ENCODE data around the gene ZFP1. TPM values are rescaled to one million over a fixed set of nuclear protein-coding genes. Genes with fewer than 3 reads are reported as not detected.
"Not testable (repeated sequence)": the region's sequence is repeated elsewhere in the genome, so short reads cannot be mapped to it uniquely, and the experiment has no call there.

ZFP1 gene
- total RNA-seq, 1 experiment from 2014 or later: 10.6 TPM

DNA sequence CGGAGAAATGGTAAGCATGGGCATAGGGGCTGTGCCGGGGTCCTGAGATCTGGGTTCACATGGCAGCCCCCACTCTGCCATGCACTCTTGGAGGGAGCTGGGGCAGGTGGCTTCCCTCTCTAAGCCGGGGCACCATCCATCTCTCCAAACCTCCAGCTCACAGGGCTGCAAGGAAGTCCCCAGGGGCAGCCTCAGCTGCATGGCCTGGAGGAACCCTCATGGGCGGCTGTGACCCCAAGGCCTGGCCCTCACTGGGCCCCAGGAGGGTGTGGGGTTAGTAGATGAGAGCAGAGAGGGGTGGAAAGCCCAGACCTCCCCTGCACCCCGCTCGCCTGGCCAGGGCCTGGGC, 56.1 kb downstream of the ZFP1 start:
- Mint-ChIP-seq H3K4me1 (ENCODE audit: low read depth, unreplicated experiment) (no peaks in the 10 kb centered on the region), H3K4me3 (ENCODE audit: low read depth, unreplicated experiment) (no peak overlapping the region), H3K27ac (ENCODE audit: unreplicated experiment) (no peak overlapping the region), H3K27me3 (ENCODE audit: unreplicated experiment) (no peaks in the 10 kb centered on the region), H3K9me3 (ENCODE audit: low read depth, unreplicated experiment) (no peaks in the 10 kb centered on the region), H3K36me3 (ENCODE audit: insufficient read depth, unreplicated experiment) (peaks cover 14% of the 10 kb centered on the region)
- intact Hi-C loops (cut with micrococcal nuclease; ENCODE audit: unreplicated experiment): no loop called here
- CTCF ChIA-PET: no interaction called here
- no TSS peak for BruUV-seq (replicated peaks)
- TF ChIP-seq, protein P1, sequence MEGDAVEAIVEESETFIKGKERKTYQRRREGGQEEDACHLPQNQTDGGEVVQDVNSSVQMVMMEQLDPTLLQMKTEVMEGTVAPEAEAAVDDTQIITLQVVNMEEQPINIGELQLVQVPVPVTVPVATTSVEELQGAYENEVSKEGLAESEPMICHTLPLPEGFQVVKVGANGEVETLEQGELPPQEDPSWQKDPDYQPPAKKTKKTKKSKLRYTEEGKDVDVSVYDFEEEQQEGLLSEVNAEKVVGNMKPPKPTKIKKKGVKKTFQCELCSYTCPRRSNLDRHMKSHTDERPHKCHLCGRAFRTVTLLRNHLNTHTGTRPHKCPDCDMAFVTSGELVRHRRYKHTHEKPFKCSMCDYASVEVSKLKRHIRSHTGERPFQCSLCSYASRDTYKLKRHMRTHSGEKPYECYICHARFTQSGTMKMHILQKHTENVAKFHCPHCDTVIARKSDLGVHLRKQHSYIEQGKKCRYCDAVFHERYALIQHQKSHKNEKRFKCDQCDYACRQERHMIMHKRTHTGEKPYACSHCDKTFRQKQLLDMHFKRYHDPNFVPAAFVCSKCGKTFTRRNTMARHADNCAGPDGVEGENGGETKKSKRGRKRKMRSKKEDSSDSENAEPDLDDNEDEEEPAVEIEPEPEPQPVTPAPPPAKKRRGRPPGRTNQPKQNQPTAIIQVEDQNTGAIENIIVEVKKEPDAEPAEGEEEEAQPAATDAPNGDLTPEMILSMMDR (IDR thresholded peaks at IDR 0.05; ENCODE audit: unreplicated experiment): no peak
- DNase-seq: no peak

DNA sequence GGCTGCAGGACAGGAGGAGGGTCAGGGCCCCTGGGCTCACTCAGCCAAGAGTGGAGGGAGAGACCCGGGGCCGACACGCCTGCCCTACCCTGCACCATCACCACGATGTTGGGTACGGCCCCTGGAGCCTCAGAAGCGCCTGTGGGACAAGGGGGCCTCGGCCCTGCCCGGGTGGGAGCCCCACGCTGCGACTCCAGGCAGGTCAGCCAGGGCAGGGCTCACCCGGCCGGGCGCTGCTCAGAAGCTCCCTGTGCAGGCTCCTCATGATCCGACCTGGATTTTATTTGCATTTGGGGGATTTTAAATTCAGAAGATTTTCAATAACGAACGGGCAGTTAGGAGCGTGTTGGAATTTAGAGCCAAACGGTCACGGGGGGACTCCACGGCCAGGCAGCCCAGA, 56.6 kb downstream of the ZFP1 start:
- DNase-seq; H3K4me1 Mint-ChIP-seq (ENCODE audit: low read depth, unreplicated experiment); H3K27ac Mint-ChIP-seq (ENCODE audit: unreplicated experiment); intact Hi-C loops (cut with micrococcal nuclease; ENCODE audit: unreplicated experiment); CTCF ChIA-PET; H3K9me3 Mint-ChIP-seq (ENCODE audit: low read depth, unreplicated experiment); H3K27me3 Mint-ChIP-seq (ENCODE audit: unreplicated experiment); H3K4me3 Mint-ChIP-seq (ENCODE audit: low read depth, unreplicated experiment); BruUV-seq (replicated peaks): not testable (repeated sequence)
- peaks cover 14% of the 10 kb centered on the region for H3K36me3 Mint-ChIP-seq (ENCODE audit: insufficient read depth, unreplicated experiment)

DNA sequence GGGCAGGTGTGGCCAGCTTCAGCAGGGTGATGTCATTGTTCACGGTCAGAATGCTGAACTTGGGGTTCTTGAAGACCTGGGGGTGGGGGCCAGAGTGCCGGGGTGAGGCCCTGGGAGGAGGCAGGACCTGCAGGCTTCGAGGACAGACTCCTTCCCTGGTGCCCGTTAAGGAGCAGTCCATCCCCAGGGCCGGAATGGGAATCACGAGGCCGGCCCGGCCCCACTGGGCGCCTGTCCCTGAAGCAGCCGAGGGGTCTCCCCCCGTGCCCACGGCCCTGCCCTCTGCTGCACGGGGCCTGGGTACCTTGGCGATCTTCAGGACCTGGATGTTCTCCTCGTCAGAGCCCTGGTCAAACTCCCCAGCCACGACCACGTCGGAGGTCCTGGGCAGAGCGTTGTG, 57.1 kb downstream of the ZFP1 start:
- H3K27me3 Mint-ChIP-seq (ENCODE audit: unreplicated experiment); H3K4me3 Mint-ChIP-seq (ENCODE audit: low read depth, unreplicated experiment); CTCF ChIA-PET; intact Hi-C loops (cut with micrococcal nuclease; ENCODE audit: unreplicated experiment); H3K9me3 Mint-ChIP-seq (ENCODE audit: low read depth, unreplicated experiment); H3K27ac Mint-ChIP-seq (ENCODE audit: unreplicated experiment); H3K4me1 Mint-ChIP-seq (ENCODE audit: low read depth, unreplicated experiment); BruUV-seq (replicated peaks); DNase-seq: not testable (repeated sequence)
- H3K36me3 Mint-ChIP-seq (ENCODE audit: insufficient read depth, unreplicated experiment): peaks cover 14% of the 10 kb centered on the region

DNA sequence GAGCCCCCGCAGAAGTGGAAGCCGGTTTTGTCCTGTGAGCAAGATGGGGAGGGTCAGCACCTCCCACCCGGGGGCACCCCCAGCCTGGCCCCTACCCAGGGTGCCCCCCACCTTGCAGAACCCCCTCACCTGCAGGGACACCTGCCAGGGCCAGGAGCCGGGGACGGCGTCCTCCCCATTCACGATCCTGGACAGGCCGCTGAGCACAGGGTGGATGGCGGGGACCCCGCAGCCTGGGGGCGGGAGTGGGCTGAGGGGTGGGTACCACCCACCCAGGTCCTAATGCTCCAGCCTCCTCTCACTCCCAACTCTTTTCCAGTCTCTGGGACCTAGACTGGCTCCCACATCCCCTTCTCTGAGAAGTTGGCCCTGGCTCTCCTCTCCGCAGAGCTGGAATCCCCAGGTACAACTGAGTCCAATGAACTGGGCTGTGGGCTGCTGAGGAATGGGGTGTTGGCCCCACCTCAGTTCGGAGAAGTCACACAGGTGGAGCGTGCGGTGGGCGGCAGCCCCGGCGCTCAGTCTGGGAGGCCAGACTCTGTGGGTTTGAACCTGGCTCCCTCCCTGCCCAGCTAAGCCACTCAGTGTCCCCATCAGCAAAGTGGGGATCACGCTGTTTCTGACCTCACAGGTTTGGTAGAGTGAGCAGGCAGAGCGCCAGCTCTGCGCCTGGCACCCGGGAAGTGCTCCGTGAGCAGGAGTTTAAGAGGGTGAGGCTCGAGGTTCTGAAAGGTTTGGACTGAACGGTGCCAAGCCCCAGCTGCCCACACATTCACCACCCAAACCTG, 57.8 kb downstream of the ZFP1 start:
- H3K4me1 Mint-ChIP-seq (ENCODE audit: low read depth, unreplicated experiment); DNase-seq; BruUV-seq (replicated peaks); H3K9me3 Mint-ChIP-seq (ENCODE audit: low read depth, unreplicated experiment); H3K4me3 Mint-ChIP-seq (ENCODE audit: low read depth, unreplicated experiment); H3K27me3 Mint-ChIP-seq (ENCODE audit: unreplicated experiment); H3K27ac Mint-ChIP-seq (ENCODE audit: unreplicated experiment); CTCF ChIA-PET: not testable (repeated sequence)
- peaks cover 14% of the 10 kb centered on the region for H3K36me3 Mint-ChIP-seq (ENCODE audit: insufficient read depth, unreplicated experiment)
- intact Hi-C loops (cut with micrococcal nuclease; ENCODE audit: unreplicated experiment): loop anchor here (2.0 kb wide), 1 partner anchor 19 kb away; no protein-coding TSS in a partner anchor

DNA sequence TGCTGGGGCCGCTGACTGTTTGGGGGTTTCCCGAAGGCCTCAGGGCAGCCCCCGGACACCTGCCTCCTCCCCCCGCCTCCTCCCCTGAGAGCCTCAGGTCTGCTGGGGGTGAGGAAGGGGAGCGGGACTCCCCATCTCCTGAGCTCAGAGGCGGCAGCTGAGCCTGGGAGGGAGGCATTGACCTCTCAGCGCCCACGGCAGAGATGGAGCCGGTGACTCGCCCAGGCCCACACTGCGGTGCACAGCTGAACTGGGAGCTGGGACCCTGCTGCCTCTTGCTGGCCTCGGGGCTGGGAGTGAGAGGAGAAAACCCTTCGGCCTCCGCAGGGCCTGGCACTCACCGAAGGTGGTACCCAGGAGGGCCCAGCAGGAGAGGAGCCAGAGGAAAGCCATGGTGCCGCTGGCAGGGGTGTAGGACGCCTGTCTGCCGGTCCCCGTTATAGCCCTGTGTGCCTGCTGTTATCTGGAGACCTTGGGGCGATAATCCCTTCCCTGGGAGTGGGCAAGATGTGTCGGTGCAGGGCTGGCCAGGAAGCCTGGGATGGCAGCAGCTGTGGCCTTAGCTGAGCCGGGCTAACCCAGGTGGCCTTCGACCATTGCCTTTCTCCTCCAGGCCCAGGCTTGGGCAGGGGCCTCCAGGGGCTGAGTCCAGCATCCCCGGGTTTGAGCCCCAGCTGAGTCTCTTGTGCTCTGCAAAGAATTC, 58.6 kb downstream of the ZFP1 start, which contains the start of gene CTRB2:
TSS of gene CTRB2 (minus strand) at position 413 of the 703 bp plus-strand sequence. CDS start at position 393, 20 bp downstream.
- Mint-ChIP-seq H3K4me3 (ENCODE audit: low read depth, unreplicated experiment) (no peak within 1 kb of the TSS), H3K27ac (ENCODE audit: unreplicated experiment) (no peak within 1 kb of the TSS), H3K36me3 (ENCODE audit: insufficient read depth, unreplicated experiment) (peaks cover 14% of the 10 kb centered on the region), H3K4me1 (ENCODE audit: low read depth, unreplicated experiment) (no peaks in the 10 kb centered on the region), H3K27me3 (ENCODE audit: unreplicated experiment) (no peaks in the 10 kb centered on the region), H3K9me3 (ENCODE audit: low read depth, unreplicated experiment) (no peaks in the 10 kb centered on the region)
- no TSS peak for BruUV-seq (replicated peaks)
- TF ChIP-seq, protein P1 (IDR thresholded peaks at IDR 0.05; ENCODE audit: unreplicated experiment): no peak
- no peak for DNase-seq
- CTCF ChIA-PET: no interaction called here
- intact Hi-C loops (cut with micrococcal nuclease; ENCODE audit: unreplicated experiment): loop anchor here (2.0 kb wide), 1 partner anchor 18 kb away; no protein-coding TSS in a partner anchor
